Lower lobe of right lung (tissue), 2 donors: ENCODE data around the gene RAPGEF3. TPM values are rescaled to one million over a fixed set of nuclear protein-coding genes. Genes with fewer than 3 reads are reported as not detected.

ENCODE experiments used
- ATAC-seq, 2 donors: fragments of 200-7000 bp; cut with Tn5 transposase; one replicate each; pipeline ENCODE4 v1.9.1; 2020 to 2022; ENCODE audit warnings: mild to moderate bottlenecking in 2 of 2, moderate library complexity in 2 of 2
- DNase-seq: peaks from one replicate; pipeline ENCODE4 v3.0.0-alpha.2; 2020
- H3K27ac ChIP-seq: fragments of 200-600 bp; one replicate; pipeline ENCODE4 v1.8.0; 2022
- H3K27me3 ChIP-seq: fragments of 200-600 bp; one replicate; pipeline ENCODE4 v1.8.0; 2022; ENCODE audit warnings: low read depth
- H3K36me3 ChIP-seq: fragments of 200-600 bp; one replicate; pipeline ENCODE4 v1.8.0; 2022; ENCODE audit warnings: mild to moderate bottlenecking
- H3K4me1 ChIP-seq: fragments of 200-600 bp; one replicate; pipeline ENCODE4 v1.8.0; 2022
- H3K4me3 ChIP-seq: fragments of 200-600 bp; one replicate; pipeline ENCODE4 v1.8.0; 2022; ENCODE audit warnings: mild to moderate bottlenecking
- H3K9me3 ChIP-seq: fragments of 200-600 bp; one replicate; pipeline ENCODE4 v1.8.0; 2022
- intact Hi-C: fragments of 100-400 bp; cut with DNase I; formaldehyde crosslinking; loops from one replicate; pipeline ENCODE4 v1.11.0; 2022
- total RNA-seq: library from RNA; stranded (reverse); fragmentation: NEBNext Ultra II Directional; extraction: Animal tissue kit (Norgen Biotek cat#: 25700); gene quantifications from one replicate; pipeline ENCODE4 v1.2.1, GENCODE V29; 2021
- TF ChIP-seq, protein P1 (sequence below): fragments of 200-600 bp; IDR thresholded peaks from one replicate; pipeline ENCODE4 v1.8.0; 2022; ENCODE audit warnings: antibody characterized with exemption, mild to moderate bottlenecking
- donor health status: DM: no; HTN: yes; CAD: no; lungs with severe emphysema.

RAPGEF3 gene
- total RNA-seq, 1 donor from 2014 or later, result 44.5 TPM

DNA sequence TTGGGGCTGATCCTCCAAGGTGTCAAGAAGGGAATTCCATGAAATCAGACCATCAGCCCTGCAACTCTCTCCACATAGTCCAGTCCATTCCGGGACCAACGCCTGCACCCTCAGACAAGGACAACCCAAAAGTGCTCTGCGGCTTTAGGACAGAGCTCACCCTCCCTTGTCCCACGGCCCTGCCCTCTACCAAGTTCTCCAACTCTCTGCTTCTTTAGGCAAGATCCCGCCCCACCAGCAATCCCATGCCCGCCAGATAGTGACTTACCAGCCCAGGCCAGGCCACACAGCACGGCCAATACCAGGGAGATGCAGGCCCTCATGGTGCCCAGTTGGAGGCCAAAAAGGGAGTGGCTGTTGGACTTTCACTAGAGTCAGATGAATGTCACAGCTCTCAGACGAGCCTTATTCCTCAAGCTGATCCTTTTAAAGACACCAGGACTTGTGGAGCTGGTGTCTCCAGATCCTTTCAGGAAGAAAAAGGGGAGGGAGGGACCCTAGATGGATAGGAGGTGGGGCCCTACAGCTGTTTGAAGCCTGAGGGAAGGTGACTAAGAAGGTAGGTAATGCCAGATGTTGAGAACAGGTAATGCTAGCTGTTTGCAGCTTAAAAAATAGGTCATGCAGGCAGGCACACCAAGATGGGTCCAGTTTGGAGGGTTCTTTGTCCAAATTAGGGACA is 33.4 kb downstream of the RAPGEF3 start, which contains the start of gene ENDOU:
Gene ENDOU (minus strand): TSS at position 400 of the 682 bp plus-strand sequence. CDS start 77 bp downstream, at position 323.
- TF ChIP-seq, protein P1, sequence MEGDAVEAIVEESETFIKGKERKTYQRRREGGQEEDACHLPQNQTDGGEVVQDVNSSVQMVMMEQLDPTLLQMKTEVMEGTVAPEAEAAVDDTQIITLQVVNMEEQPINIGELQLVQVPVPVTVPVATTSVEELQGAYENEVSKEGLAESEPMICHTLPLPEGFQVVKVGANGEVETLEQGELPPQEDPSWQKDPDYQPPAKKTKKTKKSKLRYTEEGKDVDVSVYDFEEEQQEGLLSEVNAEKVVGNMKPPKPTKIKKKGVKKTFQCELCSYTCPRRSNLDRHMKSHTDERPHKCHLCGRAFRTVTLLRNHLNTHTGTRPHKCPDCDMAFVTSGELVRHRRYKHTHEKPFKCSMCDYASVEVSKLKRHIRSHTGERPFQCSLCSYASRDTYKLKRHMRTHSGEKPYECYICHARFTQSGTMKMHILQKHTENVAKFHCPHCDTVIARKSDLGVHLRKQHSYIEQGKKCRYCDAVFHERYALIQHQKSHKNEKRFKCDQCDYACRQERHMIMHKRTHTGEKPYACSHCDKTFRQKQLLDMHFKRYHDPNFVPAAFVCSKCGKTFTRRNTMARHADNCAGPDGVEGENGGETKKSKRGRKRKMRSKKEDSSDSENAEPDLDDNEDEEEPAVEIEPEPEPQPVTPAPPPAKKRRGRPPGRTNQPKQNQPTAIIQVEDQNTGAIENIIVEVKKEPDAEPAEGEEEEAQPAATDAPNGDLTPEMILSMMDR, result no peak
- H3K4me1 ChIP-seq, result peaks cover 16% of the 10 kb centered on the region
- H3K9me3 ChIP-seq, result no peaks in the 10 kb centered on the region
- ATAC-seq (no peak), DNase-seq (no peak)
- no peak within 1 kb of the TSS for H3K27ac ChIP-seq
- intact Hi-C loops, result no loop called here
- H3K4me3 ChIP-seq, result no peak within 1 kb of the TSS
- no peaks in the 10 kb centered on the region for H3K27me3 ChIP-seq
- H3K36me3 ChIP-seq, result no peaks in the 10 kb centered on the region

- Histone ChIP-seq H3K9me3 (no peaks in the 10 kb centered on the region), H3K4me3 (no peak overlapping the region), H3K36me3 (no peaks in the 10 kb centered on the region), H3K4me1 (peaks cover 9% of the 10 kb centered on the region), H3K27me3 (no peaks in the 10 kb centered on the region), H3K27ac (no peak overlapping the region)
- DNase-seq, result no peak
- intact Hi-C loops, result no loop called here
- TF ChIP-seq, protein P1, result no peak
- no peak for ATAC-seq
Measured at GRCh38 chr12:47722941-47723631, 35.6 kb downstream of the RAPGEF3 start.

- intact Hi-C loops, result no loop called here
- TF ChIP-seq, protein P1, result no peak
- Histone ChIP-seq H3K9me3 (no peaks in the 10 kb centered on the region), H3K27me3 (no peaks in the 10 kb centered on the region), H3K4me1 (peaks cover 17% of the 10 kb centered on the region), H3K36me3 (no peaks in the 10 kb centered on the region), H3K4me3 (no peak overlapping the region), H3K27ac (no peak overlapping the region)
- ATAC-seq (peak in 1 of 2 donors; percentile 40), DNase-seq (no peak)
Measured at GRCh38 chr12:47722136-47722834, 36.4 kb downstream of the RAPGEF3 start.

- ATAC-seq (no peak), DNase-seq (no peak)
- Histone ChIP-seq H3K27ac (no peak overlapping the region), H3K36me3 (no peaks in the 10 kb centered on the region), H3K9me3 (no peaks in the 10 kb centered on the region), H3K27me3 (no peaks in the 10 kb centered on the region), H3K4me3 (no peak overlapping the region), H3K4me1 (peaks cover 25% of the 10 kb centered on the region)
- intact Hi-C loops, result no loop called here
- TF ChIP-seq, protein P1, result no peak
Measured at GRCh38 chr12:47721431-47721973, 37.2 kb downstream of the RAPGEF3 start.

DNA sequence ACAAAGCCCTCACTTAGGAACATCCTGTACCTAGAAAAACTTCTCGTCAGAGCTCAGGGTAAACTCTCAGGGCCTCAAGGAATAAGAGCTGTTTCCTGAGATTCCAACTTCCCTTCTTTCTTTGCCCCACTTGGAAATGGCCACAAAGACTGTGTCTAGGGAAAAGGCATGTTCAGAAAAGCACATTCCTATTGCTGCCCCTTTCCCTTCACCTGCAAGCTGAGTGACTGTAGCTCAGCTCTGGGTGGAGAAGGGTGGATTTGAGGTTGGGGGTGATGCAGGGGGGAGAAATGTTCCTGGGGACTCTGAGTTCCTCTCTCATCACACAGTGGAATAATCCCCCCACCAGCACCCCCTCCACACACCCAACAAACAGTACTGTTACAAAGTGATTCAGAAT is 40.1 kb downstream of the RAPGEF3 start:
- Histone ChIP-seq H3K9me3 (no peaks in the 10 kb centered on the region), H3K36me3 (no peaks in the 10 kb centered on the region), H3K27me3 (no peaks in the 10 kb centered on the region), H3K4me3 (no peak overlapping the region), H3K4me1 (peaks cover 47% of the 10 kb centered on the region), H3K27ac (peak overlapping the region; percentile 93)
- TF ChIP-seq, protein P1, result no peak
- DNase-seq (no peak), ATAC-seq (no peak)
- intact Hi-C loops, result no loop called here
